HepG2 (cell line): ENCODE data around the gene NIPAL4. TPM values are rescaled to one million over a fixed set of nuclear protein-coding genes. Genes with fewer than 3 reads are reported as not detected.

ENCODE experiments used
- ATAC-seq: fragments of 200-7000 bp; cut with Tn5 transposase; 3 replicates; pipeline ENCODE4 v1.9.1; 2020; ENCODE audit warnings: mild to moderate bottlenecking, moderate library complexity
- BruUV-seq: library from RNA; stranded (reverse); fragments of 400-500 nt; replicated peaks from 2 replicates; lab custom pipeline; 2021; lab: Mats Ljungman, UMichigan
- CTCF ChIA-PET: fragments of 300-600 bp; formaldehyde crosslinking; extraction: SDS; loops from one replicate; lab custom pipeline; 2021; ENCODE audit warnings: low total read pairs, inconsistent platforms, low intra/inter-chr PET ratio; lab: Yijun Ruan, JAX
- POLR2A ChIA-PET: fragments of 350-600 bp; sonication (Branson Sonifier 250); formaldehyde crosslinking; loops from one replicate; lab custom pipeline; 2020; ENCODE audit warnings: antibody characterized with exemption, inconsistent platforms; lab: Yijun Ruan, JAX
- DNase-seq: peaks from one replicate; pipeline ENCODE4 v3.0.0-alpha.2; 2015; ENCODE audit warnings: low spot score
- FAIRE-seq: peaks from 3 replicates; lab custom pipeline; 2011; peaks lifted over from hg19 to GRCh38; lab: Jason Lieb, UNC
- H2AFZ ChIP-seq: one replicate; pipeline ENCODE4 v1.6.1; 2011; ENCODE audit warnings: low read length, inconsistent platforms
- H3K27ac ChIP-seq: fragments of 300-600 bp; 3 replicates; pipeline ENCODE4 v1.8.0; 2011; ENCODE audit warnings: mixed run types, mild to moderate bottlenecking, mixed read lengths, low read length, inconsistent platforms; ENCODE audit not compliant: insufficient read depth; ENCODE audit errors: extremely low read length
- H3K27me3 ChIP-seq, 2 experiments: fragments of 200-600 bp in 1 of 2; 2 replicates in 1 of 2; 3 replicates in 1 of 2; pipeline versions ENCODE4 v1.6.0 to v1.8.0; 2011; ENCODE audit warnings: low read length in 2 of 2, mild to moderate bottlenecking in 2 of 2, moderate library complexity in 2 of 2, inconsistent platforms in 1 of 2; ENCODE audit not compliant: insufficient read depth in 2 of 2, control insufficient read depth in 1 of 2
- H3K36me3 ChIP-seq, 2 experiments: fragments of 200-600 bp in 1 of 2; replicated peaks in 1 of 2; 2 replicates in 1 of 2; 3 replicates in 1 of 2; pipeline versions ENCODE4 v1.5.1 to v1.8.0; 2011; ENCODE audit warnings: low read length in 2 of 2, inconsistent platforms in 1 of 2; ENCODE audit not compliant: insufficient read depth in 2 of 2, control insufficient read depth in 1 of 2
- H3K4me1 ChIP-seq: 2 replicates; pipeline ENCODE4 v1.5.1; 2012; ENCODE audit warnings: low read length, inconsistent platforms; ENCODE audit not compliant: insufficient read depth
- H3K4me2 ChIP-seq: 2 replicates; pipeline ENCODE4 v1.6.0; 2011; ENCODE audit warnings: low read depth, low read length, inconsistent platforms
- H3K4me3 ChIP-seq, 3 experiments: fragments of 200-600 bp in 1 of 3; sonication (generic), shearing (Covaris generic) in 1 of 3; replicated peaks in 1 of 3; 2 replicates each; pipeline ENCODE4 v1.5.1; 2011 to 2016; ENCODE audit warnings: low read length in 3 of 3, inconsistent platforms in 2 of 3, low read depth in 2 of 3, mild to moderate bottlenecking in 2 of 3, control low read depth in 1 of 3, mixed read lengths in 1 of 3; ENCODE audit not compliant: insufficient read depth in 1 of 3
- H3K79me2 ChIP-seq: one replicate; pipeline ENCODE4 v1.6.1; 2011; ENCODE audit warnings: low read length, inconsistent platforms; ENCODE audit not compliant: insufficient read depth
- H3K9ac ChIP-seq: 2 replicates; pipeline ENCODE4 v1.6.0; 2011; ENCODE audit warnings: mild to moderate bottlenecking, low read depth, low read length, inconsistent platforms; ENCODE audit not compliant: insufficient read depth
- H3K9me3 ChIP-seq: 2 replicates; pipeline ENCODE4 v1.5.1; 2012; ENCODE audit warnings: mild to moderate bottlenecking, low read length
- H4K20me1 ChIP-seq: 2 replicates; pipeline ENCODE4 v1.6.0; 2011; ENCODE audit warnings: inconsistent platforms, mild to moderate bottlenecking, low read length, moderate library complexity; ENCODE audit not compliant: insufficient read depth
- BRD4 ChIP-seq: sonication (generic); formaldehyde crosslinking; IDR thresholded peaks from 2 replicates; pipeline ENCODE4 v1.4.0; 2020; ENCODE audit warnings: missing genetic modification reagents
- CTCF ChIP-seq: sonication (generic); formaldehyde crosslinking; IDR thresholded peaks from 2 replicates; pipeline ENCODE4 v1.5.0; 2020; ENCODE audit warnings: mild to moderate bottlenecking, missing genetic modification reagents, moderate library complexity
- FUBP1 ChIP-seq: sonication (generic); formaldehyde crosslinking; IDR thresholded peaks from 2 replicates; pipeline ENCODE4 v1.5.1; 2020; ENCODE audit warnings: missing genetic modification reagents, mild to moderate bottlenecking, borderline replicate concordance
- GLI4 ChIP-seq: sonication (generic); formaldehyde crosslinking; IDR thresholded peaks from 2 replicates; pipeline ENCODE4 v1.5.1; 2020; ENCODE audit warnings: missing genetic modification reagents, mild to moderate bottlenecking, moderate library complexity, borderline replicate concordance
- HBP1 ChIP-seq: IDR thresholded peaks from 2 replicates; pipeline ENCODE4 v1.6.1; 2016; ENCODE audit warnings: low read depth, control low read depth
- REPIN1 ChIP-seq: sonication (generic); formaldehyde crosslinking; IDR thresholded peaks from 2 replicates; pipeline ENCODE4 v1.8.0; 2022; ENCODE audit warnings: missing genetic modification reagents, low read depth, mild to moderate bottlenecking, borderline replicate concordance
- RFX5 ChIP-seq: IDR thresholded peaks from 2 replicates; pipeline ENCODE4 v1.6.1; 2011; ENCODE audit warnings: low read depth, low read length, improper control_type of control experiment
- SAFB2 ChIP-seq: sonication (generic); formaldehyde crosslinking; IDR thresholded peaks from 2 replicates; pipeline ENCODE4 v1.5.1; 2020; ENCODE audit warnings: missing genetic modification reagents, low read depth, mild to moderate bottlenecking, borderline replicate concordance
- SMC3 ChIP-seq: IDR thresholded peaks from 2 replicates; pipeline ENCODE4 v1.6.1; 2011; ENCODE audit warnings: low read length, improper control_type of control experiment
- ZBTB38 ChIP-seq: sonication (generic); formaldehyde crosslinking; IDR thresholded peaks from 2 replicates; pipeline ENCODE4 v1.5.1; 2020; ENCODE audit warnings: mild to moderate bottlenecking, missing genetic modification reagents
- ZGPAT ChIP-seq: IDR thresholded peaks from 2 replicates; pipeline ENCODE4 v1.6.1; 2016; ENCODE audit warnings: mild to moderate bottlenecking
- ZMYM4 ChIP-seq: sonication (generic); formaldehyde crosslinking; IDR thresholded peaks from 2 replicates; pipeline ENCODE4 v1.8.1; 2023; ENCODE audit warnings: mild to moderate bottlenecking, missing genetic modification reagents
- ZNF224 ChIP-seq: sonication (generic); formaldehyde crosslinking; IDR thresholded peaks from 2 replicates; pipeline ENCODE4 v1.5.0; 2020; ENCODE audit warnings: mild to moderate bottlenecking, missing genetic modification reagents
- WGBS: methylation state at CpG from one replicate; pipeline ENCODE4 v1.1.6; 2017; ENCODE audit warnings: low lambda C conversion rate; 5-methylcytosine and 5-hydroxymethylcytosine counted together
- in situ Hi-C: cut with HindIII; loops from 2 replicates; pipeline ENCODE4 v1.10.0; 2017; ENCODE audit warnings: low pct_unique_long_range_greater_than_20kb; ENCODE audit not compliant: extremely low pct_ligation_motif_present
- intact Hi-C: fragments of 100-400 bp; cut with micrococcal nuclease; formaldehyde crosslinking; loops from one replicate; pipeline ENCODE4 v1.10.0; 2022; ENCODE audit not compliant: unreplicated experiment
- polyA plus RNA-seq, 8 experiments: library from polyadenylated mRNA; depleted of rRNA in 3 of 8; stranded (reverse) in 7 of 8; unstranded in 1 of 8; fragments of >200 nt; fragmentation: Illumina TruSeq in 4 of 8; extraction: Trizol in 4 of 8; gene quantifications; 2 replicates each; pipeline versions ENCODE4 v1.2.1 to v1.2.3, GENCODE V29; 2011 to 2016; ENCODE audit warnings: low read depth in 4 of 8, missing spikeins in 1 of 8, mixed read lengths in 1 of 8; ENCODE audit not compliant: insufficient read depth in 1 of 8
- total RNA-seq, 5 experiments: library from RNA; depleted of rRNA; stranded (reverse); fragments of >200 nt; fragmentation: Illumina TruSeq; extraction: Trizol; gene quantifications; 2 replicates each; pipeline ENCODE4 v1.2.3, GENCODE V29; 2016; ENCODE audit warnings: low read depth in 1 of 5

The NIPAL4 gene
- total and polyA plus RNA-seq, 2 of the 13 experiments (the other 11 are each of a cell fraction or from before 2014, with no cell fraction given) = not detected

- TF ChIP-seq CTCF (CRISPR knock-in tag) = peak; percentile 64
- TF ChIP-seq SMC3 = peak; percentile 47
- no peak for TF ChIP-seq REPIN1 (CRISPR knock-in tag)
- TF ChIP-seq HBP1 (CRISPR knock-in tag) = no peak
Observed at GRCh38 chr5:157471709-157472108, 11.7 kb downstream of the NIPAL4 start (continued).

GRCh38 chr5:157473383-157474320 is 13.6 kb downstream of the NIPAL4 start:
- Histone ChIP-seq H3K36me3 (no peaks in the 10 kb centered on the region), H2AFZ (no peak overlapping the region), H3K4me2 (no peak overlapping the region), H4K20me1 (no peaks in the 10 kb centered on the region), H3K27me3 (no peaks in the 10 kb centered on the region), H3K27ac (no peak overlapping the region), H3K4me1 (peaks cover 22% of the 10 kb centered on the region), H3K4me3 (no peak overlapping the region), H3K79me2 (no peaks in the 10 kb centered on the region), H3K9me3 (no peaks in the 10 kb centered on the region), H3K9ac (no peak overlapping the region)
- WGBS = 29% methylated on average over 6 of the region's 7 CpGs
- FAIRE-seq (no peak), DNase-seq (no peak), ATAC-seq (no peak)
- in situ Hi-C loops (no loop called here), intact Hi-C loops (no loop called here)
- no TSS peak for BruUV-seq
- CTCF ChIA-PET = no interaction called here
- POLR2A ChIA-PET = no interaction called here
- TF ChIP-seq ZBTB38 (CRISPR knock-in tag) = no peak
- no peak for TF ChIP-seq ZNF224
- TF ChIP-seq ZMYM4 = no peak
- TF ChIP-seq RFX5 = no peak
- TF ChIP-seq BRD4 (CRISPR knock-in tag) = no peak
- TF ChIP-seq FUBP1 (CRISPR knock-in tag) = no peak
- no peak for TF ChIP-seq SAFB2
- TF ChIP-seq ZGPAT (CRISPR knock-in tag) = no peak
- TF ChIP-seq GLI4 (CRISPR knock-in tag) = no peak
